HCT116 (cell line): ENCODE results near the gene PDE6H. TPM values are rescaled to one million over a fixed set of nuclear protein-coding genes. Genes with fewer than 3 reads are reported as not detected.

Experiments
- ATAC-seq: fragments of 200-7000 bp; cut with Tn5 transposase; 2 replicates; pipeline ENCODE4 v1.9.1; 2020; ENCODE audit warnings: mild to moderate bottlenecking, moderate library complexity
- BruUV-seq: library from RNA; stranded (reverse); fragments of 400-500 nt; replicated peaks from 2 replicates; lab custom pipeline; 2021; lab: Mats Ljungman, UMichigan
- CTCF ChIA-PET: fragments of 300-600 bp; sonication (Branson Sonifier 250); formaldehyde crosslinking; loops from one replicate; lab custom pipeline; 2021; ENCODE audit warnings: antibody characterized with exemption; lab: Charles Lee
- POLR2A ChIA-PET: fragments of 300-600, 350-600 bp; sonication (Branson Sonifier 250); formaldehyde crosslinking; loops from one replicate; lab custom pipeline; 2021; ENCODE audit warnings: antibody characterized with exemption; lab: Charles Lee
- RAD21 ChIA-PET, 2 experiments: fragments of 300-600 bp; sonication (Branson Sonifier 250); formaldehyde crosslinking; loops; one replicate each; lab custom pipeline; 2023; ENCODE audit warnings: low total read pairs in 2 of 2; ENCODE audit not compliant: uncharacterized antibody in 2 of 2, unreplicated experiment in 2 of 2, low non-redundant PET in 1 of 2; lab: Charles Lee
- DNase-seq: peaks from one replicate; pipeline ENCODE4 v3.0.0-alpha.2; 2010; ENCODE audit warnings: low read depth, low spot score
- H2AFZ ChIP-seq: fragments of 200-600 bp; shearing (Covaris generic), sonication (generic); 2 replicates; pipeline ENCODE4 v1.6.1; 2017; ENCODE audit warnings: low read depth, mixed run types, mixed read lengths, antibody characterized with exemption, low read length; ENCODE audit not compliant: poor library complexity, severe bottlenecking
- H3K27ac ChIP-seq: 2 replicates; pipeline ENCODE4 v1.5.1; 2012; ENCODE audit warnings: low read depth, low read length
- H3K27me3 ChIP-seq: fragments of 200-600 bp; sonication (generic); 2 replicates; pipeline ENCODE4 v1.6.1; 2016; ENCODE audit warnings: mixed run types, low read length, mixed read lengths; ENCODE audit not compliant: insufficient read depth
- H3K36me3 ChIP-seq, 2 experiments: fragments of 200-500 bp in 1 of 2; fragments of 200-600 bp in 1 of 2; sonication (Bioruptor generic) in 1 of 2; sonication (generic) in 1 of 2; 2 replicates each; pipeline versions ENCODE4 v1.5.1 to v1.6.1; 2014 to 2016; ENCODE audit warnings: low read length in 2 of 2, inconsistent platforms in 1 of 2, mixed read lengths in 1 of 2, mixed run types in 1 of 2; ENCODE audit not compliant: insufficient read depth in 2 of 2, control insufficient read depth in 1 of 2
- H3K4me1 ChIP-seq, 2 experiments: fragments of 200-600 bp in 1 of 2; sonication (generic) in 1 of 2; 2 replicates each; pipeline versions ENCODE4 v1.5.1 to v1.6.1; 2012 to 2017; ENCODE audit warnings: low read length in 2 of 2, inconsistent platforms in 1 of 2, mild to moderate bottlenecking in 1 of 2, mixed read lengths in 1 of 2, mixed run types in 1 of 2, moderate library complexity in 1 of 2; ENCODE audit not compliant: insufficient read depth in 2 of 2, control insufficient read depth in 1 of 2
- H3K4me2 ChIP-seq: fragments of 200-600 bp; sonication (generic); 2 replicates; pipeline ENCODE4 v1.6.1; 2017; ENCODE audit warnings: mixed run types, low read length, mixed read lengths
- H3K4me3 ChIP-seq, 2 experiments: fragments of 200-600 bp in 1 of 2; sonication (generic) in 1 of 2; replicated peaks in 1 of 2; 2 replicates each; pipeline ENCODE4 v1.5.1; 2011 to 2016; ENCODE audit warnings: low read length in 2 of 2, control low read depth in 1 of 2, low read depth in 1 of 2, mild to moderate bottlenecking in 1 of 2, mixed read lengths in 1 of 2, mixed run types in 1 of 2
- H3K79me2 ChIP-seq: fragments of 200-600 bp; sonication (generic); 2 replicates; pipeline ENCODE4 v1.6.1; 2017; ENCODE audit warnings: mild to moderate bottlenecking, mixed run types, low read length, moderate library complexity, mixed read lengths; ENCODE audit not compliant: insufficient read depth
- H3K9ac ChIP-seq: fragments of 200-600 bp; sonication (generic); 2 replicates; pipeline ENCODE4 v1.6.1; 2016; ENCODE audit warnings: low read length, mixed read lengths
- H3K9me2 ChIP-seq: fragments of 200-600 bp; sonication (generic), shearing (Covaris generic); 2 replicates; pipeline ENCODE4 v1.6.1; 2017; ENCODE audit warnings: mixed run types, mild to moderate bottlenecking, moderate library complexity; ENCODE audit not compliant: insufficient read depth
- H3K9me3 ChIP-seq, 2 experiments: fragments of 200-500 bp in 1 of 2; fragments of 200-600 bp in 1 of 2; sonication (Bioruptor generic) in 1 of 2; sonication (generic) in 1 of 2; 2 replicates each; pipeline ENCODE4 v1.6.1; 2014 to 2017; ENCODE audit warnings: low read length in 2 of 2, mixed read lengths in 2 of 2, inconsistent platforms in 1 of 2, low read depth in 1 of 2, mild to moderate bottlenecking in 1 of 2, mixed run types in 1 of 2, moderate library complexity in 1 of 2; ENCODE audit not compliant: control insufficient read depth in 1 of 2, insufficient read depth in 1 of 2
- H4K20me1 ChIP-seq: fragments of 200-600 bp; sonication (generic), shearing (Covaris generic); 2 replicates; pipeline ENCODE4 v1.6.1; 2017; ENCODE audit warnings: mixed run types, mild to moderate bottlenecking, moderate library complexity; ENCODE audit not compliant: insufficient read depth
- EZH2 ChIP-seq: fragments of 200-600 bp; sonication (generic); IDR thresholded peaks from 2 replicates; pipeline ENCODE4 v1.6.1; 2017; ENCODE audit warnings: antibody characterized with exemption, mixed run types
- EZH2phosphoT487 ChIP-seq: fragments of 200-600 bp; IDR thresholded peaks from 2 replicates; pipeline ENCODE4 v1.6.1; 2018; ENCODE audit warnings: antibody characterized with exemption, borderline replicate concordance
- FOSL1 ChIP-seq: IDR thresholded peaks from 2 replicates; pipeline ENCODE4 v1.6.1; 2012; ENCODE audit warnings: low read depth
- POLR2A ChIP-seq: IDR thresholded peaks from 2 replicates; pipeline ENCODE4 v1.7.0; 2011; ENCODE audit warnings: borderline replicate concordance; ENCODE audit not compliant: insufficient read depth, insufficient read length; ENCODE audit errors: extremely low read depth
- POLR2AphosphoS5 ChIP-seq: IDR thresholded peaks from 2 replicates; pipeline ENCODE4 v1.6.1; 2011; ENCODE audit warnings: mild to moderate bottlenecking, low read depth, low read length, moderate library complexity
- RAD21 ChIP-seq: IDR thresholded peaks from 2 replicates; pipeline ENCODE4 v1.6.1; 2012; ENCODE audit warnings: low read depth, mild to moderate bottlenecking
- SIN3A ChIP-seq: IDR thresholded peaks from 2 replicates; pipeline ENCODE4 v1.6.1; 2012; ENCODE audit warnings: low read depth
- SP1 ChIP-seq: IDR thresholded peaks from 2 replicates; pipeline ENCODE4 v1.6.1; 2012; ENCODE audit warnings: low read depth
- SRF ChIP-seq: IDR thresholded peaks from 2 replicates; pipeline ENCODE4 v1.6.1; 2012; ENCODE audit warnings: low read depth
- YY1 ChIP-seq: IDR thresholded peaks from 2 replicates; pipeline ENCODE4 v1.6.1; 2011; ENCODE audit warnings: low read length, low read depth, moderate library complexity, mild to moderate bottlenecking; ENCODE audit not compliant: insufficient replicate concordance; ENCODE audit errors: extremely low read depth
- ZFX ChIP-seq: fragments of 450-650 bp; IDR thresholded peaks from 2 replicates; pipeline ENCODE4 v1.6.1; 2017
- intact Hi-C: fragments of 100-400 bp; cut with micrococcal nuclease; formaldehyde crosslinking; loops from 2 replicates; pipeline ENCODE4 v1.10.0; 2022
- total RNA-seq: library from RNA; stranded (reverse); gene quantifications from one replicate; pipeline ENCODE4 v1.2.1, GENCODE V29; 2021; ENCODE audit not compliant: unreplicated experiment

Gene PDE6H
- total RNA-seq, 1 experiment from 2014 or later, result not detected

- Histone ChIP-seq H3K9ac (no peak within 1 kb of the TSS), H3K27ac (no peak within 1 kb of the TSS), H2AFZ (no peak within 1 kb of the TSS), H3K27me3 (no peaks in the 10 kb centered on the region), H3K4me1 (no peaks in the 10 kb centered on the region), H3K4me2 (no peak within 1 kb of the TSS), H3K36me3 (no peaks in the 10 kb centered on the region), H3K4me3 (no peak within 1 kb of the TSS), H3K9me2 (peaks cover 3% of the 10 kb centered on the region; the same call in 1 of the 2 replicates), H3K79me2 (no peaks in the 10 kb centered on the region), H3K9me3 (no peaks in the 10 kb centered on the region), H4K20me1 (no peaks in the 10 kb centered on the region)
- TF ChIP-seq SRF, result no peak
- TF ChIP-seq SIN3A, result no peak
- TF ChIP-seq RAD21, result no peak
- TF ChIP-seq POLR2AphosphoS5, result no peak
- TF ChIP-seq ZFX, result no peak
- TF ChIP-seq POLR2A, result no peak
- BruUV-seq, result no TSS peak
- ChIA-PET RAD21 (no interaction called here), CTCF (no interaction called here), POLR2A (no interaction called here)
- ATAC-seq, result no peak
- intact Hi-C loops, result no loop called here
- no peak for DNase-seq
Measured at GRCh38 chr12:14938301-14938700, 34.5 kb upstream of the PDE6H start, which contains the start of gene ERP27. Gene ERP27 (minus strand): TSS chr12:14938537. CDS start chr12:14938508, 29 bp downstream.

GRCh38 chr12:14941369-14941768, 31.5 kb upstream of the PDE6H start:
- H3K9me3 ChIP-seq, result no peaks in the 10 kb centered on the region
- no peaks in the 10 kb centered on the region for H3K27me3 ChIP-seq
- no peak for ATAC-seq
- no peak for DNase-seq
- no peaks in the 10 kb centered on the region for H4K20me1 ChIP-seq
- no peaks in the 10 kb centered on the region for H3K79me2 ChIP-seq
- H3K4me1 ChIP-seq, result no peaks in the 10 kb centered on the region
- H3K36me3 ChIP-seq, result no peaks in the 10 kb centered on the region
- BruUV-seq, result no TSS peak
- intact Hi-C loops, result no loop called here
- no peak overlapping the region for H3K4me3 ChIP-seq
- H3K9ac ChIP-seq, result no peak overlapping the region
- H3K27ac ChIP-seq, result no peak overlapping the region
- no peak overlapping the region for H2AFZ ChIP-seq
- TF ChIP-seq RAD21, result no peak
- TF ChIP-seq EZH2phosphoT487, result no peak
- TF ChIP-seq FOSL1, result no peak
- TF ChIP-seq SP1, result no peak
- TF ChIP-seq EZH2, result no peak
- no peak for TF ChIP-seq YY1
- RAD21 ChIA-PET, result no interaction called here
- 0 out of 2 replicates have a peak, but pooled peaks cover 3% of the 10 kb centered on the region for H3K9me2 ChIP-seq
- H3K4me2 ChIP-seq, result no peak overlapping the region
- POLR2A ChIA-PET, result no interaction called here
- CTCF ChIA-PET, result no interaction called here
